SK-N-SH treated with all-trans-retinoic acid at 6 μM for 48 hours (cell line): Measurements from ENCODE around the gene BANP.
"Not testable (repeated sequence)": the region's sequence is repeated elsewhere in the genome, so short reads cannot be mapped to it uniquely, and the experiment has no call there.

Experiments used
- ATAC-seq: fragments of 200-7000 bp; cut with Tn5 transposase; 3 replicates; pipeline ENCODE4 v1.9.1; 2020; ENCODE audit warnings: mild to moderate bottlenecking, moderate library complexity
- ARNTL ChIP-seq: fragments of 450-650 bp; formaldehyde crosslinking; IDR thresholded peaks from 2 replicates; pipeline ENCODE4 v1.5.0; 2020; ENCODE audit warnings: low read depth, mild to moderate bottlenecking, moderate library complexity, borderline replicate concordance
- CSDC2 ChIP-seq: fragments of 250-450 bp; sonication (Bioruptor Pico); IDR thresholded peaks from 2 replicates; pipeline ENCODE4 v1.5.0; 2020; ENCODE audit warnings: mild to moderate bottlenecking, moderate library complexity
- ISL1 ChIP-seq: fragments of 250-450 bp; sonication (Bioruptor Pico); IDR thresholded peaks from 2 replicates; pipeline ENCODE4 v2.1.2; 2022; ENCODE audit warnings: mild to moderate bottlenecking, moderate library complexity
- OSR1 ChIP-seq: fragments of 250-450 bp; sonication (Bioruptor Pico); IDR thresholded peaks from 2 replicates; pipeline ENCODE4 v1.8.0; 2022; ENCODE audit warnings: moderate library complexity, mild to moderate bottlenecking, inconsistent platforms
- RARB ChIP-seq: fragments of 250-450 bp; sonication (Bioruptor Pico); IDR thresholded peaks from 2 replicates; pipeline ENCODE4 v1.8.0; 2021; ENCODE audit warnings: mild to moderate bottlenecking, moderate library complexity
- SNAI2 ChIP-seq: fragments of 250-450 bp; sonication (Bioruptor Pico); IDR thresholded peaks from 2 replicates; pipeline ENCODE4 v1.5.0; 2020; ENCODE audit warnings: mild to moderate bottlenecking, moderate library complexity
- TCF4 ChIP-seq: fragments of 250-450 bp; sonication (Bioruptor Pico); IDR thresholded peaks from 2 replicates; pipeline ENCODE4 v1.8.0; 2021; ENCODE audit warnings: mild to moderate bottlenecking, moderate library complexity, borderline replicate concordance
- TOX ChIP-seq: fragments of 250-450 bp; sonication (Bioruptor Pico); IDR thresholded peaks from 2 replicates; pipeline ENCODE4 v1.8.0; 2021; ENCODE audit warnings: mild to moderate bottlenecking, moderate library complexity, borderline replicate concordance
- ZFP3 ChIP-seq: fragments of 250-450 bp; sonication (Bioruptor Pico); IDR thresholded peaks from 2 replicates; pipeline ENCODE4 v1.5.0; 2020; ENCODE audit warnings: mild to moderate bottlenecking, moderate library complexity
- ZFP30 ChIP-seq: fragments of 450-650 bp; formaldehyde crosslinking; IDR thresholded peaks from 2 replicates; pipeline ENCODE4 v1.5.0; 2022; ENCODE audit warnings: mild to moderate bottlenecking, moderate library complexity
- ZNF565 ChIP-seq: fragments of 450-650 bp; formaldehyde crosslinking; conservative IDR thresholded peaks from 2 replicates; pipeline ENCODE4 v1.5.0; 2020; ENCODE audit warnings: low read depth, mild to moderate bottlenecking, moderate library complexity
- ZNF70 ChIP-seq: fragments of 450-650 bp; formaldehyde crosslinking; IDR thresholded peaks from 2 replicates; pipeline ENCODE4 v1.5.0; 2020; ENCODE audit warnings: mild to moderate bottlenecking, moderate library complexity
- TF ChIP-seq, protein P1 (sequence below): fragments of 250-450 bp; sonication (Bioruptor Pico); IDR thresholded peaks from 2 replicates; pipeline ENCODE4 v1.8.0; 2020; ENCODE audit warnings: mild to moderate bottlenecking, moderate library complexity, borderline replicate concordance
- TF ChIP-seq, protein P2 (sequence below): fragments of 250-450 bp; sonication (Bioruptor Pico); IDR thresholded peaks from 2 replicates; pipeline ENCODE4 v1.5.1; 2021; ENCODE audit warnings: mild to moderate bottlenecking, moderate library complexity

Gene BANP

DNA sequence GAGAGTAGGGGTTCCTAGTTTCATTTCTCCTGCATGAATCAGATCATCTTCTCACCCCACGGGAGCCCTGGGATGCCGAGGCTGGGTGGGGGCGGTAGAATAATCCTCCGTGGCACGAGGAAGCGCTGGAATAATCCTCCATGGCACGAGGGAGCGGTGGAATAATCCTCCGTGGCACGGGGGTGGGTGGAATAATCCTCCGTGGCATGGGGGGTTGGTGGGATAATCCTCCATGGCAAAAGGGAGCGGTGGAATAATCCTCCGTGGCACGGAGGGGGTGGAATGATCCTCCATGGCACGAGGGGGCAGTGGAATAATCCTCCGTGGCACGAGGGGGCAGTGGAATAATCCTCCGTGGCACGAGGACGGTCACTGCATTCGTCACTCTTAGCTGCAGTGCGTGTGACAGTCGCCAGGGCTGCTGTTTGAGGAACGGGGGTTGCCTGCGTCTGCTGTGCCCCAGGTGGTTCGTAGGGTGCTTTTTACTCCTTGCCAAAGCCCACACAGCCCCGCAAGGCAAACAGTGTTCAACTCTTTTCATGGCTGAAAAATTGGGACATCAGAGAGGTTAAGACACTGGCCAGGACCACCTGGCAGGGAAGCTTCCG, 152.5 kb downstream of the BANP start (continued):
- no peak for TF ChIP-seq ARNTL (CRISPR knock-in tag)

DNA sequence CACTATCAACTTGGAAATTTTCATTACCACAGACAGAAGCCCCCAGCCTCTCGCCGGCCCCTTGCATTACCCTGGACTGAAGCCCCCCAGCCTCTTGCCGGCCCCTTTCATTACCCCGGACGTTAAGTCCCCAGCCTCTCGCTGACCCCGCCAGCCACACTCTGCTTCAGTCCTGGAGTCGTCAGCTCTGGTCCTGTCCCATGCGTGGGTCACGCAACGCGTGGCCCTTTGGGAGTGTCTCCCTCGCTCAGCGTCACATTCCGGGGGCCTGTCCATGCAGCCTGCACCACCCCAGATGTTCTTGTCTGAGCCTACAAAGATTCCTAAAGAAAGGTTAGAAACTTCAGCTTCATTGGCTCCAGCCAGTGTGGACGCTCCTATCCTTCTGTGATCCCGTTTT, 153.1 kb downstream of the BANP start:
- not testable (repeated sequence) for ATAC-seq

DNA sequence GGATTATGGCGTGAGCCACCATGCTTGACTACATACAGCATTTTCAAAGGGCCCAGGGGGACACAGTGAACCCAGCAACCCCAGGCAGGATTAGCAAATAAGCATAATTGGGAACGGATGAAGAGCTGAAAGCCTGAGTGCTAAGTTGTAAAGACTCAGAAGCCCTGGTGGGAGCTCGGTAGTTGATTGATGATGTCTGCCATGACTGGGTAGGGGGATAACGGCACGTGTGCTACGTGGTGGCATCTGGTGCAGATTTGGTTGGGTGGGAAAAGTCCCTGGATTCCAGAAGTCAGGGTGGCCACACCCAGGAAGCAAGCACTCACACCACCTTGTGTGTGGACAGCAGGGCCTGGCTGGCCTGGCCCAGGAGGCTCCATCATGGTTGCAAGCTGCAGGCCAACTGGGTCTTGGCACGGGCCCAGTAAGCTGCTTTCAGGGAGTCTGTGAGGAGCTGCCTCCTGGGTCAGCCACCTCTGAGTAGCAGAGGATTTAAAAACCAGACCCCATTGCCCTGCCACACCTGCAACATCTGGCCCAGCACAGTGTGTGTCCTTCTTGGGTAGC, 154.4 kb downstream of the BANP start:
- ATAC-seq, result not testable (repeated sequence)

DNA sequence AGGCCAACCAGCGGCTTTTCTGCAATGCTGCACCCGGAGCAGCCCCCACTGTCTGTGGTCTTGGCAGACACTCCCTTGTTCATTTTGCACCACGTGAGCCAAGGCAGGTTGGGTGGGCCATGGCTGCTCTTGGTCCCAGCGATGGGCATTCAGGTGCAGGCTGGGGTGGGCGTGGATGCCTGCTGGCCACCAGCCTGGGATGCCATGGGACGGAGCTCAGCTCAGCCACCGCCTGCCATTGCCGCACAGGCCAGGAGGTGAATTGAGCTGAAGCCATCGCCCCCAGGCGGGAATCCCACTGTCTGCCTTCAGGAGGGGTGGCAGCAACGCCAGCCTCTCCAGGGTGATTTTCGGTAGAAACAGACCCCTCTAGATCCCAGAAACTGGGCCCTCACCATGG, 155.3 kb downstream of the BANP start:
- not testable (repeated sequence) for ATAC-seq

DNA sequence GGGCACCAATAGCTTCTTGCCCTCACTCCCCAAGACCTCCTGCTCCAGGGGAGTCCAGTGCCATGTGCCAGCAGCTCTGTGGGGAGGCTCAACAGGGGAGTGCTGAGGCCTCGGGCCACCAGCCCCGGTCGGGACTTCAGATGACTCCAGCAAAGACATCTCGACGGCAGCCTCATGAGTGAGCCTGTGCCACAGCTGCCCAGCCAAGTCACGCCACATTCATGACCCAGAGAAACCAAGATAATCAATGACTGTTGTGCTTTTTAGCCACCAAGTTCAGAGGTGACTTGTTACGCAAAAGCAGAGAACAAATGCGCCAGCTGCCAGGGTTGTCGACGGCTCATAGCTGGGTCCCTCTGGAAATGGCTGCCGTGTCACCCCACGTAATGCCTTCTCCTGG, 157.5 kb downstream of the BANP start:
- TF ChIP-seq OSR1 (CRISPR knock-in tag), result no peak
- no peak for TF ChIP-seq RARB (CRISPR knock-in tag)
- TF ChIP-seq SNAI2 (CRISPR knock-in tag), result no peak
- TF ChIP-seq TOX (CRISPR knock-in tag), result no peak
- no peak for TF ChIP-seq ZFP3 (CRISPR knock-in tag)
- no peak for TF ChIP-seq ZNF70 (CRISPR knock-in tag)
- TF ChIP-seq TCF4 (CRISPR knock-in tag), result no peak
- TF ChIP-seq CSDC2, result no peak
- TF ChIP-seq, protein P1, sequence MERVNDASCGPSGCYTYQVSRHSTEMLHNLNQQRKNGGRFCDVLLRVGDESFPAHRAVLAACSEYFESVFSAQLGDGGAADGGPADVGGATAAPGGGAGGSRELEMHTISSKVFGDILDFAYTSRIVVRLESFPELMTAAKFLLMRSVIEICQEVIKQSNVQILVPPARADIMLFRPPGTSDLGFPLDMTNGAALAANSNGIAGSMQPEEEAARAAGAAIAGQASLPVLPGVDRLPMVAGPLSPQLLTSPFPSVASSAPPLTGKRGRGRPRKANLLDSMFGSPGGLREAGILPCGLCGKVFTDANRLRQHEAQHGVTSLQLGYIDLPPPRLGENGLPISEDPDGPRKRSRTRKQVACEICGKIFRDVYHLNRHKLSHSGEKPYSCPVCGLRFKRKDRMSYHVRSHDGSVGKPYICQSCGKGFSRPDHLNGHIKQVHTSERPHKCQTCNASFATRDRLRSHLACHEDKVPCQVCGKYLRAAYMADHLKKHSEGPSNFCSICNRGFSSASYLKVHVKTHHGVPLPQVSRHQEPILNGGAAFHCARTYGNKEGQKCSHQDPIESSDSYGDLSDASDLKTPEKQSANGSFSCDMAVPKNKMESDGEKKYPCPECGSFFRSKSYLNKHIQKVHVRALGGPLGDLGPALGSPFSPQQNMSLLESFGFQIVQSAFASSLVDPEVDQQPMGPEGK (CRISPR knock-in tag), result no peak
- ATAC-seq, result no peak

DNA sequence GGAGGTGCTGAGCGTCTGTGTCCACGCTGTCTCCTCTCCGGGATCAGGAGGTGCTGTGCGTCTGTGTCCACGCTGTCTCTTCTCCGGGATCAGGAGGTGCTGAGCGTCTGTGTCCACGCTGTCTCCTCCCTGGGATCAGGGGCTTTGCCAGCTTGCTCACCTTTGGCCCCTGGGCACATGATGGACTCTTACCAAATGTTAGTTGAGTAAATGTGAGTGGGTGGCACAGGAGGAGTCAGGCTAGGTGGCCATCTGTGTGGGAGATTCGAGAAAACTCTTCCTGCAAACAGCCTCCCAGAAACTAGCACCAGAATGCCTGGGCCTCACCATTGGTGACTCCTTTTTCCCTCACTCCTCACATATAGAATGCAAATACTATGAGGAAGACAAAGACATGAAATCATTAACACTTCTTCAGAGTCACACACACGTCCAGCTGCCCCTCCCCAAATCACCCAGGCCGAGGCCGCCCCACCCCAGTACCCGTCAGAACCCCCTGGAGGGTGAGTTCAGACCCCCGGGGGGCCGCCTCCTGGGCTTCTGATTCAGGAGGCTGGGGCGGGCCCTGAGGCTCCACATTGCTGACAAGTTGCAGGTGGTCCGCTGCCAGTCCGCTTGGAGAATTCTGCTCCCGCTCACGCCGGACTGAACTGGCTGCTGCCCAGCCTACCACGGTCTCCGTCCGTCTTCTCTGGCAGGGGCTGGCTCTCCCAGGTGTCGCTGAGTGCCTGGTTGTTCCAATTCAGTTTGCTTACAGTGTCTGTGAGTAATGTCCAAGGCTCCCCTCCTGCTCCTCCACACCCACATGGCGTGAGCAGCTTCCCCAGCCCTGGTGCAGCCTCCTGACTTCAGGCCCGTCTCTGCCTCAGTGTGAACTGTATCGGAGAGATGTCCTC, 158.7 kb downstream of the BANP start:
- not testable (repeated sequence) for ATAC-seq

DNA sequence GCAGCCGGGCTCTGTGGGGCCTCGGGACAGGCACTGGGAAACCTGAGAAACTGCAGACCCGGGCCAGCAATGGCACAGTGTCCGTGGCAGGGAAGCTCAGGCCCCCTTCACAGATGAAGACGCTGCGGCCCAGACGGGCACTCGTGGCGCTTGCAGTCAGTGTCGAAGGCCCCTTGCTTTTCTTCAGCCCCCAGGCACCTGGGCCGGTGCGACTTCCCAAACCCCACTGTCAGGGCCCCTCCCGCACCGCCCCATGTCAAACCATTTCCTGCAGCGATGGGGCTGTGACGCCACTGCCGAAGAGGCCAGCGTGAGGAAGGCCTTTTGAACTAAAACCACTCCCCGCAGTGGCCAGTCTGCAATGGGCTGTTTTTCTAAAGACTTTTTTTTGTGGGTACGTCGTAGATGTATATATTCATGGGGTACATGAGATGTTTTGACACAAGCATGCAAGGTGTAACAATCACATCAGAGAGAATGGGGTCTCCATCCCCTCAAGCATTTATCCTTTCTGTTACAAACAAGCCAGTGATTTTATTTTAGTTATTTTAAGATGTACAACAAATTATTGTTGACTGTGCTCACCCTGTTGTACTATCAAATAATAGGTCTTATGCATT, 159.8 kb downstream of the BANP start:
- not testable (repeated sequence) for ATAC-seq

DNA sequence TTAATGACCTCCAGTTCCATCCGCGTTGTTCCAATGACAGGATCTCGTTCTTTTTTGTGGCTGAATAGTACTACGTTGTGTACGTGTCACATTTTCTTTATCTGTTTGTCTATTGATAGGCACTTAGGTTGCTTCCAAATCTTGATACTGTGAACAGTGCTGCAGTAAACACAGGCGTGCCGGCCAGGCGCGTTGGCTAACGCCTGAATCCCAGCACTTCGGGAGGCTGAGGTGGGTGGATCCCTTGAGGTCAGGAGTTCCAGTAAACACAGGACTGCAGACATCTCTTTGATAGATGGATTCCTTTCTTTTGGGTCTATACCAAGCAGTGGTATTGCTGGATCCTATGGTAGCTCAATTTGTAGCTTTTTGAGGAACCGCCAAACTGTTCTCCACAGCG, 160.7 kb downstream of the BANP start:
- not testable (repeated sequence) for ATAC-seq

DNA sequence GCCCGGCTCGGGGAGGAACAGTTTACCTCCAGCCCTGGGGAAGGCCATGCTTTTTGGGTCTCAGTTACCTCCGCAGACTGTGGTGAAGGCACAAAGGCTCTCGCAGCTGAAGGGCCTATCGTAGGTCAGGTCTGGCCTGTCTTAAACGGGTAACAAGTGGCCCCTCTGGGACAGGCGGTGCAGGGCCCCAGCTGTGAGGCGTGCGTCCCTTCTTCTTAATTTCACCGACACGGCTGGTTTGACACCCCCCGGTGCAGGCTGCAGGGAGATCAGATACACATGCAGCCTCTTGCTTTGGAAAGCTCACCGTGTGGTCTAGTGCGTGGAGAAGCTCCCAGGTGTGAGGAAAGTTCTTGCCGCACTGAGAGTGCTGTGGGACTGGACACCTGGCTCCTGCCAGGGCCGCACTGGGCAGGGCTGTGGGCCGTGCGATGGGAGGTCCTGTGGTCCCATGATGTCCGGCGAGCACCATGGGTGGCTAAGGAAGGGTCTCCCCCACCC, 162.4 kb downstream of the BANP start:
- TF ChIP-seq ARNTL (CRISPR knock-in tag) (no peak), RARB (CRISPR knock-in tag) (no peak), TCF4 (CRISPR knock-in tag) (no peak), ZNF565 (CRISPR knock-in tag) (no peak), ISL1 (CRISPR knock-in tag) (no peak), ZFP30 (CRISPR knock-in tag) (no peak), TOX (CRISPR knock-in tag) (no peak), CSDC2 (no peak)
- TF ChIP-seq, protein P2, sequence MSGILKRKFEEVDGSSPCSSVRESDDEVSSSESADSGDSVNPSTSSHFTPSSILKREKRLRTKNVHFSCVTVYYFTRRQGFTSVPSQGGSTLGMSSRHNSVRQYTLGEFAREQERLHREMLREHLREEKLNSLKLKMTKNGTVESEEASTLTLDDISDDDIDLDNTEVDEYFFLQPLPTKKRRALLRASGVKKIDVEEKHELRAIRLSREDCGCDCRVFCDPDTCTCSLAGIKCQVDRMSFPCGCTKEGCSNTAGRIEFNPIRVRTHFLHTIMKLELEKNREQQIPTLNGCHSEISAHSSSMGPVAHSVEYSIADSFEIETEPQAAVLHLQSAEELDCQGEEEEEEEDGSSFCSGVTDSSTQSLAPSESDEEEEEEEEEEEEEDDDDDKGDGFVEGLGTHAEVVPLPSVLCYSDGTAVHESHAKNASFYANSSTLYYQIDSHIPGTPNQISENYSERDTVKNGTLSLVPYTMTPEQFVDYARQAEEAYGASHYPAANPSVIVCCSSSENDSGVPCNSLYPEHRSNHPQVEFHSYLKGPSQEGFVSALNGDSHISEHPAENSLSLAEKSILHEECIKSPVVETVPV (CRISPR knock-in tag), result no peak
- TF ChIP-seq, all 23 proteins: peak for 0
- no peak for ATAC-seq

DNA sequence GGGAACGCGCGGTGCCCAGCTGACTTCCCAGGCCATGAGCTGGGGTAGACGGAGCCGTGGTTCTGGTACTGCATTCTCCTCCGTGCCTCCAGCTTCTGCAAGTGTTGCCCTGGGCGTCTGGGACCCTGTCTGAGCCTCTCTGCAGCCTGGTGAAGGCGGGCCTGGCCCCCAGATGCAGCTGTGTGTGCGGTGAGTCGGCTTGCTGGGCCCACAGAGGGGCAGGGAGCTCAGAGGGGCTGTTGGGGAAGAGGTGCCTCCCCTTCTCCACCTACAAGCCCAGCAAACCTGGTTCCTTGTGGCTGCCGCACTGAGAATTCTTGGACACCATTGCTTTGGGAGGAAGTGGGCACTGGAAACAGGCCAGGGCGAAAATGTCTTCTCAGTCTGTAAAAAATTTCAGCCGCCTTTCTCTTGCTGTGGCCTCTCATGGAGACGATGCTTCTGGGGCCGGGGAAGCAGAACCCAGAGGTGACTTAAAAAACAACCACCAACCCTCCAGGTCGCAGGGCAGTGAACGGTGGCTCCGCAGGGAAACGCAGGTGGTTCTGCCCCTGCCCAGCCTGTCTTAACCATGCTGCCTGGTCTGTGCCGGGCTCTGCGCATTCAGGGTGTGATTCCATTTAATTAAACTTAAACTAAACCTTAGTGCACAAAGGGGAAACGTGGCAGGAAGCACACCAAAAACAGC, 163.5 kb downstream of the BANP start:
- not testable (repeated sequence) for ATAC-seq
